HS-27A (cell line): ENCODE data around the gene MXRA8.

Source experiments
- DNase-seq: peaks from one replicate; pipeline ENCODE4 v3.0.0-alpha.2; 2012; ENCODE audit warnings: low read depth, missing footprints

Gene MXRA8

GRCh38 chr1:1306070-1306660, 52.2 kb downstream of the MXRA8 start:
- no peak for DNase-seq

GRCh38 chr1:1305300-1306069, 52.9 kb downstream of the MXRA8 start:
- peak; percentile 63 for DNase-seq

- peak; percentile 53 for DNase-seq
Observed at GRCh38 chr1:1304331-1305299, 53.7 kb downstream of the MXRA8 start.

DNA sequence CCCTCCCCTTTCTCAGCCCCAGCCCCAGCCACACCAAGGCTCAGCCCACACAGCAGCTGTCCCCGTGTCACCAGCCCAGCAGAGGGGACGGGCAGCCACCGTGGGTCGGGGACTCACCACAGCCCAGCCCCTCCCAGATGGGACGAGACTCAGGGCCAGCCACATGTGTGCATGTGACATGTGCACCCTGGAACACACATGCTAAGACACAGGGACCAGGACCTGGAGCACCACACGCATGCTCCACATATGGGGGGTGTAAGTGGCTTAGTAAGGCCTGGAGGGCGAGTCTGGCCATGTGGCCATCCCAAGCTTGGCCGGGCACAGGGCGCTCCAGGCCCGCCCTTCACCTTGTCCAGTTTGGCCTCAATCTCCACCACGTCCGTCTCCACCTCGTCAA, 54.6 kb downstream of the MXRA8 start:
- no peak for DNase-seq

- no peak for DNase-seq
Observed at GRCh38 chr1:1302951-1303509, 55.3 kb downstream of the MXRA8 start.
